ENCODE results near the gene EFNA5. TPM values are rescaled to one million over a fixed set of nuclear protein-coding genes. Genes with fewer than 3 reads are reported as not detected.
"Not testable (repeated sequence)": the region's sequence is repeated elsewhere in the genome, so short reads cannot be mapped to it uniquely, and the experiment has no call there.

EFNA5 gene
- polyA plus RNA-seq, 1 donor: 29.1 TPM

DNA sequence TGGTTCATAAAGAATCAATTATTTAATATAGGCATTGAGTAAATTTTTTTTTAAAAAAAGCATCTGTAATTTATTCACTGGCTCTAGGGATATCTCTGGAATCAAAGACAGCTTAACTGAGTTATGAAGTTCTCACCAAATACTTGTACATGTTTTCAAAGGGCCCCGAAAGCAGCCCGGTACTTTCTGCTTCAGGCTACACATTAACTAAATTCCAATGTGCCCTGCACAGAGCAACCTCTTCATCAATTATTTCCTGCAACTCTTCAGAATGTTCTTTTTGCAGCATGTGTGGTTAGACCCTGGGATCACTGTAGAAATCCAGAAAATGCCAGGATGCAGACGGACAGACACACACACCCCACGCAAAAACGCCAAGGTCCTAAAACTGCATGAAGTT lies 209.0 kb downstream of the EFNA5 start:
- DNase-seq: no peak

GRCh38 chr5:107460789-107461188 lies 209.9 kb downstream of the EFNA5 start:
- no peak for DNase-seq

- DNase-seq: no peak
Observed at GRCh38 chr5:107459605-107460004, 211.1 kb downstream of the EFNA5 start.

- no peak for DNase-seq
Observed at GRCh38 chr5:107458322-107458721, 212.4 kb downstream of the EFNA5 start.

DNA sequence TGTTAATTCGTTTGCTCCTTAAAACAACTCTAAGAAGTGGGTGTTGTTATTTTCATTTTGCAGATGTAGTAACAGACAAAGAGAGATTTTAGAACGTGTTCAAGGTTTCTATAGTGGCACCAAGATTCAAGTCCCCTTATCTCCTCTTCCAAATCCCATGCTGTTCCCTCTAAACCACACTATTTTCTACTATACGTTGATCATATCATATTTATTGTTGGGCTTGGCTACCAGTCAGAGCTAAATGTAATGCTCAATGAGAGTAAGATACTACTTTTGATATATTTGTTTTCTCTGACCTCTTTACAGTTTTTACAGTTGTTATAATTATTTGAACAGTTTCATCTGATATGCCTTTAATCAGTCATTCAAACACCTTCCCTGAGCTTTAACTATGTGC lies 212.9 kb downstream of the EFNA5 start:
- DNase-seq: no peak

- no peak for DNase-seq
Observed at GRCh38 chr5:107457138-107457537, 213.6 kb downstream of the EFNA5 start.

GRCh38 chr5:107456281-107456715 lies 214.4 kb downstream of the EFNA5 start:
- DNase-seq: no peak

GRCh38 chr5:107455111-107455544 lies 215.6 kb downstream of the EFNA5 start:
- peak; percentile 73 for DNase-seq

DNA sequence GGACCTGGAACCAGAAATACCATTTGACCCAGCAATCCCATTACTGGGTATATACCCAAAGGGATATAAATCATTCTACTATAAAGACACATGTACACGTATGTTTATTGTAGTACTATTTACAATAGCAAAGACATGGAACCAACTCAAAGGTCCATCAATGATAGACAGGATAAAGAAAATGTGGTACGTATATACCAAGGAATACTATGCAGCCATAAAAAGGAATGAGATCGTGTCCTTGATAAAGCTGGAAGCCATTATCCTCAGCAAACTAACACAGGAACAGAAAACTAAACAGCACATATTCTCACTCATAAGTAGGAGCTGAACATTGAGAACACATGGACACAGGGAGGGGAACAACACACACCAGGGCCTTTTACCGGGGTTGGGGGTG lies 218.9 kb downstream of the EFNA5 start:
- not testable (repeated sequence) for DNase-seq

GRCh38 chr5:107451028-107451427 lies 219.7 kb downstream of the EFNA5 start:
- DNase-seq: no peak

DNA sequence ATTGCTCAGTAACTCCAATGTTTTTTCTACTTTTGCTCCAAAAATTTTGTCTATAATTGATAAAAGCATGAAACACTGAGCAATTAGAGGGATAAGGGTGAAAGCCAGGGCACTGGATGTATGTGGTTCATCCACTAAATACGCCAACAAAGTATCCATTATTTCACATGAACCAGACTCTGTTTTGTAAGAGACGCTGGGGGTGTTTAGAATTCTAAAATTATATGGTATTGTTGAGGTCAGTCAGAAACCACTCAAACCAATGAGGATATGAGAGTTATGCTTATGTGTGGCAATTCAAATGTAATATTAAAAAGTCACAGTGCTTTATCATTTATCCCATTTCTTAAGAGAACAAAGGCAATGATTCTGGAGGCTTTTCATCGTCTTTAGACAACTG lies 220.2 kb downstream of the EFNA5 start:
- no peak for DNase-seq

- no peak for DNase-seq
Observed at GRCh38 chr5:107449369-107449768, 221.4 kb downstream of the EFNA5 start.

- DNase-seq: no peak
Observed at GRCh38 chr5:107447587-107447986, 223.2 kb downstream of the EFNA5 start.

DNA sequence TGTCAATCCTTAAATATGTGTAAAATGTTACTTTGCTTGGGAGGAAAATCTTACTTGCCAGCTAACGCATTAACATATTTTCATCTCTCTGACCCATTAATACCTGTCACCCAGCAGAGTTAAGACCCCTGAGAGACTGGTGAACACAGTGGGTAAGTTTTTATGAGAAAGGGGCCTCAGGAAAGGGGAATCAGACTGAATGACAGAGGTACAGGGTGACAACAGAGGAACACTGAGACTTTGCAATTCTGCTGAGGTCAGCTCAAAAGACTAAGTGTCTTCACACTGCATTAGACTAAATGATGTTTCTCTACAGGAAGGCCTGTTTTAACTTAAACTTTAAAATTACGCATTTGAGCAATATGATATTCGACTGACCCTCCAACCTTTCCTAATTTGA lies 223.8 kb downstream of the EFNA5 start:
- no peak for DNase-seq

DNA sequence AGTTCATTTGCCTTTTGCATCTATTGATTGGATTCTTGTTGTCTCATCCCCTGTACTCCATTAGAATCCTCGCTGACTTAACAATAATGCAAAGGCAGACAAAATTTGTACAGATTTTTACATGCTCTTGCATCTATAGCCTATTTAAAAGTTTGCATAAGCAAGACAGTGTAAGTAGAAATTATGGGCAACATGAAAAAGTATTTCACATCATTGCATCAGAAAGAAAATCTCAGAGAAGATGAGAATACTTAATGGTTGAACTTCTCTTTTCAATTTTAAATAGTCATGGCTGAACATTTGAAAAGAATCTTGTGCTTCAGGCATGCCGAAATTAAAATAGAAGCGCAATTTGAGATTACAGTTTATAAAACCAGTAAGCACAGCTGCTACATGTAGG lies 226.4 kb downstream of the EFNA5 start:
- DNase-seq: no peak

DNA sequence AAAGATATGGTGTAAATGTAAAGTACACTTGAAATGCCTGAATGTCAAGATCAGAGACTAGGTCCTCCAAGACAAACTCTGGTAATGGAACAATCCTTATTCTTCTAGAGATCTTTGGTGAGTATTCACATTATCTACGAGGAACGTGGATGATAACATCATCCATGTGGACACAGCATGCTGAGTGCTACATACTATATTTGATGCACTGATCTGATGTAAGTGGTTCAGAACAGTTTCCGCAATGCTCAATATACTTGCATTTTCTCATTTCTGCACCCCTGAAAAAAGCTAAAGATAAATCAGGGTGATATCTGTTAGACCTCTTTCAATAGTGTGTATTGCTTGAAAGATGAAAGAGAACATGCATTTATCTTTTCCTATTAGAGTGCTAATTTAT lies 226.8 kb downstream of the EFNA5 start:
- no peak for DNase-seq

DNA sequence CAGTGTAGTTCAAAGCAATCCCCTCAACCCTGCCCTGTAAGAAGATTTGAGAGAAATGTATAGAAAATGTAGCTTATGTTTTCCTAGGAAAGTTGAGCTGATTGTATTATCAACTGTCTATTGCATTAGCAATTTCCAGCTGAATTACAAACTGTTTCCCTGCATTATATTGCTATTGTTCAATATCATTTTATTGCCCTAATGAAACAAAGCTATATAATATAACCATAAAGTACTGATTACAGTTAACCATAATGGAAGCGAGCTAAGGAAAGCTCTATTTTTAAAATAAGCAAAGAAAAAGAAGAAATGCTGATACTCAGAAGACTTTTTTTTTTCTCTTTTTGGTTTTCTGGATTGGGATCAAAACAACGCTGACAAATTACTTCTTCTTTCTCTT lies 228.3 kb downstream of the EFNA5 start:
- DNase-seq: no peak

DNA sequence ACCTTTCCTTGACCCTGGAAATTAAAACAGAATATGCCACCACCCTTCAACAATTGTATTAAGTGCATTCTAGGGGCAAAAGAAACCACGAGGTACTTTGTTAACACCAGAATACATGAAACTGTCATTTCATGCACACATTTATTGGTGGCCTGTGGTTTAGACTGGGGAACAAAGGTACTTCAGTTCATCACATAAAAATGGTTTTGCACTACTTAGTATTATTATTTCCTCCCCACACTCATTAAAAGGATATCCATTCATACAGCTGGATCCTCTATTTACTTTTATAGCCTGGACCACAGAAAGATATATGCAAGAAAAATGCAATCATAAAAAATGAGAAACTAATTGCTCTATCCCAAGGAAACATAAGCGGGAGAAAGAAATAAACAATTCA lies 230.9 kb downstream of the EFNA5 start:
- no peak for DNase-seq

DNA sequence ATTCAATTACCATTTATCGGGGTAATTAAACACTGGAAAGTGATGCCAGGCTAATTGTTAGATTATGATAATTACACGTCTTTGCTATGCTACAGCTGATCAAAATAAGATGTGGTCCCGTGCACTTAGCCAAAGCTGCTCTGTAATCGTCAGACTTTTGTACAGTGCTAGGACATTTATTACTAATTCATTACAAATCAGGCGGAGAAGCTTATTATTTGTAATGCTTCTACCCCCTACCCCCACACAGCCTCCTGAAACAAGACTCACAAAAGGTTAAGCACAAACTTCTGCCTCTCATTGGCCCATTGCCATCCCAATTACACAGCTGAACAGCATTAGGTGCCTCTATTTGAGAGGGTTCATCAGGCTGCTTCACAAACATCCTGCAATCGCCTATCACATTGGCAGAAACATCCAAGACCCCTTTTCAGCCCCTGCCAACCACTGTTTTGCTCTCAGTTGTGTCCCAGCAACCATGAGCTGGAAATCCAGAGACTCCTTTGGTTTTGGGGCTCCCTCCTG lies 232.7 kb downstream of the EFNA5 start:
- no peak for DNase-seq

- no peak for DNase-seq
Observed at GRCh38 chr5:107437154-107437553, 233.6 kb downstream of the EFNA5 start.

DNA sequence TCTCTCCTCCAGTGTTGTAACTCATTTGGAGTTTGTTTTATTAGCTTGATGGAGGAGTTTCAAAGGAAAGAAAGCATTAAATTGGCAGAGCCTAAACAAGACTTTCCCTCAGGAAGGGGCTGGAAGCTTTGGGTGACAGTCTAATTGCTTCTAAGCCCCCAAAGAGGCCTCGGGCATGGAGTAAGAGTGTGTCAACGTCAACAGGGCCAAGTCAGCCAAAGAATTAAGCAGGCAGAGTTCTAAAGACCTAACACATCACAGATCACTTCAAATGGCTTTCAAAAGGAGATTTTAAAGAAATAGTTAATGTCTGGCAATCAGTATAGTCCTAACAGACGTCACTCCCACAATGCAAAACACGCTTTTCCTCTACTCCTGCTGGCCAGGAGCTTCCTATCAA lies 234.5 kb downstream of the EFNA5 start:
- peak; percentile 45 for DNase-seq

- no peak for DNase-seq
Observed at GRCh38 chr5:107435061-107435460, 235.7 kb downstream of the EFNA5 start.

DNA sequence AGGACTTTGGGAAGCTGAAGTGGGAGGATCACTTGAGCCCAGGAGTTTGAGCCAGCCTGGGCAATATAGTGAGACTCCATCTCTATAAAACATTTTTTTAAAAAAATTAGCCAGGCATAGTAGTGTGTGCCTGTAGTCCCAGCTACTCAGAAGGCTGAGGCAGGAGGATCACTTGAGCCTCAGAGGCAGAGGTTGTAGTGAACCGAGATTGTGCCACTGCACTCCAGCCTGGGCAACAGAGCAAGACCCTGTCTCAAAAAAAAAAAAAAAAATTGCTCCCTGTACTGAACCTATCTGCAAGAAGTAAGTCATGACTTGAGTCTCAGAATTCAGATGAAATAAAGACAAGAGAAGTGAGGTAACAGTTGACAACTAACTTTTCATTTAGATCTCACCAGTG lies 237.1 kb downstream of the EFNA5 start:
- not testable (repeated sequence) for DNase-seq

DNA sequence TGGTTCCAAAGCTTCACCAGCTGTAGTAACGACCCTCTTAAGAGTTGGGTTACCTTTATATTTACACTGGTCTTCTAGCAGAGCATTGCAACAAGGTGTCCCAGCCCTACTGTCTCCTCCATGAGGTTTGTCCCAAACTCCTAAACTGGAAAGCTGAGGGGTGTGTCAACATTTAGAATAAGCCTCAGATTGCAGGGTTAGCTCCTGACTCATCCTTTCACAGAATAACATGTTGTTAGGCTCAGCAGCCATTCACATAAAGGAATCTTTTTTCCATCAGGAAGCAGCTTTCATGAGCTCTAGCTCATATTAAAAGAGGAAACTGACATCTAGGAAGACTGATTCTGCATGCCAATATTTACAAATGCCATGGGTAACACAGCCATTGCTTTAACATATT lies 238.7 kb downstream of the EFNA5 start:
- no peak for DNase-seq

DNA sequence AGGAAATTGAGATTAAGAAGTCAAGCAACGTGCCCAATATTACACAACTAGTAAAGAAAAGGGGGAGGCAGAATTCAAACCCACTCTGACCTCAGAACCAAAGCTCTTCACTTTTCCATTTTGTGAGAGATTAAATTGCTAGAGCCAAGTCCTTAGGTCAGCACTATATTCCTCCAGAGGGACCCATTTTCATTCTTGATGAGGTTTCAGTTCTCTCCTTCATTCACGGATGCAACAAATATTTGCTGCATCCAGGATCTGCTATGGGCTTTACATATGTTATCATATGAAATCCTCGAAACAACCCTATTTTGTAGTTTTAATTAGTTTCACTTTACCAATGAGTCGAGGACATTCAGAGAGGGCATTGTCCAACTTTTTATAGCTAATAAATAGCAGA lies 239.2 kb downstream of the EFNA5 start:
- no peak for DNase-seq
